T-helper 1 cell treated with Interleukin-12 subunit alpha and Interleukin-12 subunit beta and Interleukin-4 antibody, amounts not matched to agents 30 ng/mL and 1 ng/mL, for 36 hours (primary cell): ENCODE measurements around the gene BBS2. TPM values are rescaled to one million over a fixed set of nuclear protein-coding genes. Genes with fewer than 3 reads are reported as not detected.

ENCODE experiments used
- total RNA-seq: library from RNA; stranded (reverse); gene quantifications from 2 replicates; pipeline ENCODE4 v1.2.3, GENCODE V29; 2022

BBS2 gene
- total RNA-seq, 1 donor from 2014 or later, result 12.1 TPM

Other genes with a start within 250 kb of the BBS2 start
- 50.3 and 51.1 TPM in 2 replicates for gene AMFR, start 94.5 kb downstream of the BBS2 start, total RNA-seq
- gene NUDT21, start 68.7 kb downstream of the BBS2 start, total RNA-seq, result 190 and 193 TPM in 2 replicates
- gene OGFOD1, start 68.5 kb downstream of the BBS2 start, total RNA-seq, result 52.5 and 57.2 TPM in 2 replicates
- not detected in 2 replicates for gene MT4, start 45.0 kb upstream of the BBS2 start, total RNA-seq
- 2.5 and 5.0 TPM in 2 replicates for gene MT3, start 69.5 kb upstream of the BBS2 start, total RNA-seq
- gene MT2A, start 88.6 kb upstream of the BBS2 start, total RNA-seq, result 314 and 350 TPM in 2 replicates
- 152 and 159 TPM in 2 replicates for gene MT1E, start 105.8 kb upstream of the BBS2 start, total RNA-seq
- not detected in 2 replicates for gene MT1M, start 112.6 kb upstream of the BBS2 start, total RNA-seq
- 1.0 TPM in 1 of 2 replicates, not detected in the other for gene MT1A, start 118.6 kb upstream of the BBS2 start, total RNA-seq
- not detected in 2 replicates for gene MT1B, start 131.9 kb upstream of the BBS2 start, total RNA-seq
- gene MT1F, start 137.9 kb upstream of the BBS2 start, total RNA-seq, result 21.9 and 25.2 TPM in 2 replicates
- 24.1 and 28.8 TPM in 2 replicates for gene MT1G, start 148.0 kb upstream of the BBS2 start, total RNA-seq
- 2.8 and 4.9 TPM in 2 replicates for gene MT1H, start 149.8 kb upstream of the BBS2 start, total RNA-seq
- gene MT1X, start 162.4 kb upstream of the BBS2 start, total RNA-seq, result 69.0 and 74.7 TPM in 2 replicates
- 102 and 107 TPM in 2 replicates for gene NUP93, start 210.1 kb upstream of the BBS2 start, total RNA-seq